Fibroblast of lung (primary cell): ENCODE results near the gene SUPT4H1. TPM values are rescaled to one million over a fixed set of nuclear protein-coding genes. Genes with fewer than 3 reads are reported as not detected.

Experiments used
- DNase-seq, 2 donors: peaks; one replicate each; pipeline versions ENCODE4 v3.0.0 to v3.0.0-alpha.2; 2010; ENCODE audit warnings: low read depth in 2 of 2
- H2AFZ ChIP-seq: 2 replicates; pipeline ENCODE4 v1.5.1; 2012; ENCODE audit warnings: low read length, control low read depth, inconsistent platforms
- H3K27ac ChIP-seq: 2 replicates; pipeline ENCODE4 v1.5.1; 2011; ENCODE audit warnings: low read length, control low read depth; ENCODE audit not compliant: insufficient read depth
- H3K27me3 ChIP-seq: 2 replicates; pipeline ENCODE4 v1.5.1; 2011; ENCODE audit warnings: mild to moderate bottlenecking, low read length; ENCODE audit not compliant: control insufficient read depth, insufficient read depth
- H3K36me3 ChIP-seq: 2 replicates; pipeline ENCODE4 v1.5.1; 2011; ENCODE audit warnings: low read length; ENCODE audit not compliant: control insufficient read depth, insufficient read depth
- H3K4me1 ChIP-seq: 2 replicates; pipeline ENCODE4 v1.5.1; 2011; ENCODE audit warnings: low read length; ENCODE audit not compliant: control insufficient read depth, insufficient read depth; ENCODE audit errors: extremely low read depth
- H3K4me2 ChIP-seq: 2 replicates; pipeline ENCODE4 v1.5.1; 2011; ENCODE audit warnings: low read length, control low read depth; ENCODE audit not compliant: insufficient read depth; ENCODE audit errors: extremely low read depth
- H3K4me3 ChIP-seq, 4 experiments: fragments of 200-600 bp in 1 of 4; sonication (generic) in 1 of 4; replicated peaks in 1 of 4; 2 replicates each; pipeline ENCODE4 v1.5.1; 2011 to 2016; ENCODE audit warnings: low read length in 4 of 4, low read depth in 3 of 4, mild to moderate bottlenecking in 3 of 4, control low read depth in 2 of 4, inconsistent platforms in 1 of 4, mixed read lengths in 1 of 4; ENCODE audit not compliant: insufficient read depth in 1 of 4; ENCODE audit errors: control extremely low read depth in 1 of 4
- H3K79me2 ChIP-seq: 2 replicates; pipeline ENCODE4 v1.5.1; 2012; ENCODE audit warnings: mild to moderate bottlenecking, low read length, inconsistent platforms; ENCODE audit not compliant: control insufficient read depth, insufficient read depth
- H3K9ac ChIP-seq: 2 replicates; pipeline ENCODE4 v1.5.1; 2011; ENCODE audit warnings: mild to moderate bottlenecking, low read length, control low read depth; ENCODE audit not compliant: insufficient read depth
- H3K9me3 ChIP-seq: 2 replicates; pipeline ENCODE4 v1.5.1; 2012; ENCODE audit warnings: low read depth, low read length; ENCODE audit not compliant: control insufficient read depth, insufficient read depth
- H4K20me1 ChIP-seq: 2 replicates; pipeline ENCODE4 v1.5.1; 2011; ENCODE audit warnings: low read length; ENCODE audit not compliant: control insufficient read depth, insufficient read depth; ENCODE audit errors: extremely low read depth
- CTCF ChIP-seq, 2 donors: IDR thresholded peaks in 1 of 2; conservative IDR thresholded peaks in 1 of 2; 1 replicate in 1 of 2; 2 replicates in 1 of 2; pipeline ENCODE4 v1.5.1; 2011 to 2012; ENCODE audit warnings: low read length in 2 of 2, control low read depth in 1 of 2, inconsistent platforms in 1 of 2, low read depth in 1 of 2, mild to moderate bottlenecking in 1 of 2
- EZH2 ChIP-seq: IDR thresholded peaks from 2 replicates; pipeline ENCODE4 v1.5.1; 2012; ENCODE audit warnings: low read length, control low read depth, mild to moderate bottlenecking; ENCODE audit errors: missing control alignments
- polyA plus RNA-seq, 2 donors: library from polyadenylated mRNA; depleted of rRNA in 1 of 2; stranded (reverse) in 1 of 2; unstranded in 1 of 2; fragments of >200 nt; gene quantifications; 2 replicates each; pipeline ENCODE4 v1.2.1, GENCODE V29; 2011 to 2012; ENCODE audit warnings: missing spikeins in 1 of 2
- total RNA-seq: library from RNA; depleted of rRNA; stranded (reverse); fragments of >200 nt; gene quantifications from 2 replicates; pipeline ENCODE4 v1.2.1, GENCODE V29; 2014

Gene SUPT4H1
- total and polyA plus RNA-seq, 2 donors (not counting 1 experiment from before 2014, with no cell fraction given), result 41.9 to 207 TPM

- Histone ChIP-seq H3K27me3 (no peaks in the 10 kb centered on the region), H3K4me3 (no peak overlapping the region), H3K9me3 (no peaks in the 10 kb centered on the region), H3K4me2 (peak overlapping the region; percentile 32), H3K36me3 (no peaks in the 10 kb centered on the region), H2AFZ (no peak overlapping the region), H3K79me2 (no peaks in the 10 kb centered on the region), H4K20me1 (no peaks in the 10 kb centered on the region), H3K4me1 (peaks cover 33% of the 10 kb centered on the region), H3K9ac (no peak overlapping the region), H3K27ac (peak overlapping the region; percentile 80)
- TF ChIP-seq EZH2, result no peak
- no peak for TF ChIP-seq CTCF (conservative IDR thresholded peaks at IDR 0.05 in 1 of 2, IDR thresholded peaks at IDR 0.05 in 1 of 2; ENCODE audit: low read depth in 1 of 2, low read length in 2 of 2)
- DNase-seq, result peak; percentile 34 to 75
These were observed 15.4 kb downstream of the SUPT4H1 start for GRCh38 chr17:58336456-58337209.

- no peaks in the 10 kb centered on the region for H4K20me1 ChIP-seq
- no peaks in the 10 kb centered on the region for H3K79me2 ChIP-seq
- H3K4me1 ChIP-seq, result peaks cover 33% of the 10 kb centered on the region
- no peaks in the 10 kb centered on the region for H3K27me3 ChIP-seq
- peak overlapping the region; percentile 13 for H3K4me2 ChIP-seq
- no peak overlapping the region for H3K9ac ChIP-seq
- TF ChIP-seq EZH2, result no peak
- no peak for TF ChIP-seq CTCF (conservative IDR thresholded peaks at IDR 0.05 in 1 of 2, IDR thresholded peaks at IDR 0.05 in 1 of 2; ENCODE audit: low read depth in 1 of 2, low read length in 2 of 2)
- peak overlapping the region; percentile 28 for H2AFZ ChIP-seq
- peak in 1 of 2 donors; percentile 40 for DNase-seq
- H3K27ac ChIP-seq, result no peak overlapping the region
- H3K36me3 ChIP-seq, result no peaks in the 10 kb centered on the region
- H3K9me3 ChIP-seq, result no peaks in the 10 kb centered on the region
- no peak overlapping the region for H3K4me3 ChIP-seq
These were observed 16.1 kb downstream of the SUPT4H1 start for GRCh38 chr17:58335779-58336455.

GRCh38 chr17:58335061-58335731, 16.8 kb downstream of the SUPT4H1 start:
- TF ChIP-seq EZH2 (no peak), CTCF (conservative IDR thresholded peaks at IDR 0.05 in 1 of 2, IDR thresholded peaks at IDR 0.05 in 1 of 2; ENCODE audit: low read depth in 1 of 2, low read length in 2 of 2) (no peak)
- Histone ChIP-seq H2AFZ (no peak overlapping the region), H3K79me2 (no peaks in the 10 kb centered on the region), H3K9me3 (no peaks in the 10 kb centered on the region), H3K9ac (no peak overlapping the region), H3K27ac (no peak overlapping the region), H3K4me1 (peaks cover 33% of the 10 kb centered on the region), H3K4me3 (no peak overlapping the region), H4K20me1 (no peaks in the 10 kb centered on the region), H3K27me3 (no peaks in the 10 kb centered on the region), H3K36me3 (no peaks in the 10 kb centered on the region), H3K4me2 (no peak overlapping the region)
- DNase-seq, result no peak
